ENCODE measurements around the gene SPSB4. TPM values are rescaled to one million over a fixed set of nuclear protein-coding genes. Genes with fewer than 3 reads are reported as not detected.

The SPSB4 gene
- total RNA-seq, 6 experiments from 2014 or later = 0.62 to 1.0 (median 0.98) TPM; not detected in 3

DNA sequence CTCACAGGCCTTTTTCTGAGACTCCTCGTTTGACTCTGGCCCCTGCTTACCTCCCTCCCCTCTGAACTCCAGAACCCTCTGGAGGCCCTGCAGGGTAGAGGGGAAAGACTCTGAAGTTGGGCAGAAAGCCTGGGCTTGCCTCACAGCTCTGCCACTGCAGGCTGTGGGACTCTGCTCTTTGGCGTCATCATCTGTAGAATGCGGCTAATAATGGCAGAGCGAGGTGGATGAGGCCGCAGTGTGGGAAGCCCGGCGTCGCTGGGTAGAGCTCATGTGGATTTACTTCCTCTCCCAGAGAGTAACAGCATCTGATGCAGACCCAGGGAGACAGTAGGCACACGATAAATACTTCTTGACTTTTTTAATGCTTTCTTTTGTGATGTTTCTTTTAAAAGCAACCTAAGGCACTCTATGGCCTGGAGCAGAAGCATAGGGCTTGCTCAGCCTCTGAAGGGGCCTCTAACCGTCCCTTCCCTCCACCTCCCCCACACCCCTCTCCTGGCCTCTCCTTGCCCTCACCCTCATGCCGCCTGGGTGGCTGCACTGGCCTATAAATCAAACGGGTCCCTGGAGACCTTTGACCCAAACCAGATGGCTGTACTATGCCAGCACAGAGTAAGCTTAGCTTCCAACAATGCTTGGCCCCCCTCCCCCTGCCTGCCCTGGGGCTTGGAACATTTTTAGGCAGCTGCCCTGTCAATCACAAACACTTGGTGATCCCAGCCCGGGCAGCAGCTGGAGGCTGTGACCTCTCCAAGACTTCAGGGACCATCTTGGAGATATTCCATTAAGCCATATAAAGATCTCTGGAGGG lies 32.9 kb downstream of the SPSB4 start:
- intact Hi-C loops (cut with DNase I) = no loop called here
- H3K4me3 ChIP-seq = no peak overlapping the region
- WGBS (ENCODE audit: insufficient coverage, low coverage, low lambda C conversion rate, missing lambda C conversion rate) = 68% methylated on average over 12 of the region's 13 CpGs
- H3K36me3 ChIP-seq = no peaks in the 10 kb centered on the region
- H3K9me3 ChIP-seq = no peaks in the 10 kb centered on the region
- DNase-seq = no peak
- no peak overlapping the region for H3K27ac ChIP-seq
- H3K4me1 ChIP-seq = no peaks in the 10 kb centered on the region
- ATAC-seq = no peak
- H3K27me3 ChIP-seq = no peaks in the 10 kb centered on the region
- TF ChIP-seq, protein P1, sequence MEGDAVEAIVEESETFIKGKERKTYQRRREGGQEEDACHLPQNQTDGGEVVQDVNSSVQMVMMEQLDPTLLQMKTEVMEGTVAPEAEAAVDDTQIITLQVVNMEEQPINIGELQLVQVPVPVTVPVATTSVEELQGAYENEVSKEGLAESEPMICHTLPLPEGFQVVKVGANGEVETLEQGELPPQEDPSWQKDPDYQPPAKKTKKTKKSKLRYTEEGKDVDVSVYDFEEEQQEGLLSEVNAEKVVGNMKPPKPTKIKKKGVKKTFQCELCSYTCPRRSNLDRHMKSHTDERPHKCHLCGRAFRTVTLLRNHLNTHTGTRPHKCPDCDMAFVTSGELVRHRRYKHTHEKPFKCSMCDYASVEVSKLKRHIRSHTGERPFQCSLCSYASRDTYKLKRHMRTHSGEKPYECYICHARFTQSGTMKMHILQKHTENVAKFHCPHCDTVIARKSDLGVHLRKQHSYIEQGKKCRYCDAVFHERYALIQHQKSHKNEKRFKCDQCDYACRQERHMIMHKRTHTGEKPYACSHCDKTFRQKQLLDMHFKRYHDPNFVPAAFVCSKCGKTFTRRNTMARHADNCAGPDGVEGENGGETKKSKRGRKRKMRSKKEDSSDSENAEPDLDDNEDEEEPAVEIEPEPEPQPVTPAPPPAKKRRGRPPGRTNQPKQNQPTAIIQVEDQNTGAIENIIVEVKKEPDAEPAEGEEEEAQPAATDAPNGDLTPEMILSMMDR (IDR thresholded peaks at IDR 0.05) = no peak
- no peak for TF ChIP-seq POLR2A (IDR thresholded peaks at IDR 0.05)

DNA sequence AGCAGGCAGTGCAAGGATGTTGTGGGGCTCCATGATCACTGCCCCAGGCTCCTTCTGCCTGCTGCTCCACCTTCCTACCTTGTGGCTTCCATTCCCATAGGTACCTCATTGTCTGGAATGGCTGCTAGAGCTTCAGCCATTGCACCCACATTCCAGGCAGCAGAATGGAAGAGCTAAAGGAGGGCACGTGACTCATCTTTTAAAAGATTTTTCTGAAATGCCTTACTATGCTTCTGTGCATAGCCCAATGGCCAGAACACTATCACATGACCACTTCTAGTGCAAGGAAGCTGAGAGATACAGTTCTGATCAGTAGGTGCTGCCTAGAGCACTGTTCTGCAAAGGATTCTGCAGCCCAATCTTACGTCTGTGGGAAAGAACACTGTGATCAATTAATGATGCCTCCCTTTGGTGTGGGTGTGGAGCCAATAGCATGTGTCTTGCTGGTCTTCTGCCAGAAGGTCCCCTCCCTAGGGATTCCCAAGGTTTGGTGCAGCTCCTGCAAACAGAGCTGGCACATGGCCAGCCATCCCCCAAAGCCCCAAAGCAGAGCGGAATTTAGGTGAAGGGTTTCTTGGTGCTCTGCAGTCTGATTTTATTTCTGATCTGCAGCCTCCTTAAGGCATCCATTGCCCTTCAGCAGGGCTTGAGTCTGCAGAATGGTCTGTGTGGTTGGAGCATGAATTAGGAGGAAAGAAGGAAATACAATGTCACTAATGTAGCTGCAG lies 34.4 kb downstream of the SPSB4 start:
- Histone ChIP-seq H3K9me3 (no peaks in the 10 kb centered on the region), H3K27ac (no peak overlapping the region), H3K27me3 (no peaks in the 10 kb centered on the region), H3K4me3 (no peak overlapping the region), H3K4me1 (no peaks in the 10 kb centered on the region), H3K36me3 (no peaks in the 10 kb centered on the region)
- ATAC-seq = no peak
- 96% methylated on average over 2 of the region's 3 CpGs for WGBS (ENCODE audit: insufficient coverage, low coverage, low lambda C conversion rate, missing lambda C conversion rate)
- intact Hi-C loops (cut with DNase I) = no loop called here
- no peak for DNase-seq
- TF ChIP-seq, protein P1 (IDR thresholded peaks at IDR 0.05) = no peak
- no peak for TF ChIP-seq POLR2A (IDR thresholded peaks at IDR 0.05)

DNA sequence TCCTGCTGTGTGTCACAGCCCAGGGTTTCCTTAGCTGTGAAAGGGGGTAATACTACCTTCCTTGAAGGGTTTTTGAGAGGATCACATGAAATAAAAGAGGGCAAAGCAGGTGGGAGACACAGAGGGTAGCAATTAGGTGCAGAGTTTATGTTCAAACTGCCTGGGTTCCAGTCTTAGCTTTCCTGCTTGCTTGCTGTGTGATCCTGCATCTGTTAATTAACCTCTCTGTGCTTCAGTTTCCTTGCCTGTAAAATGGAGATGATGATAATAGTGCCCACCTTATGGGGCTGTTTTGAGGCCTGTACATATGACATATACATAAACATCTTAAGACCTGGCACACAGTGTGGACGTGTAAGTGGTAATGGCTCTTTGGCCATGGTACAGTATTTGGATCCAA lies 35.0 kb downstream of the SPSB4 start:
- no peaks in the 10 kb centered on the region for H3K9me3 ChIP-seq
- H3K36me3 ChIP-seq = no peaks in the 10 kb centered on the region
- intact Hi-C loops (cut with DNase I) = no loop called here
- H3K27me3 ChIP-seq = no peaks in the 10 kb centered on the region
- TF ChIP-seq, protein P1 (IDR thresholded peaks at IDR 0.05) = no peak
- TF ChIP-seq POLR2A (IDR thresholded peaks at IDR 0.05) = no peak
- no peak overlapping the region for H3K27ac ChIP-seq
- DNase-seq (no peak), ATAC-seq (no peak)
- no peaks in the 10 kb centered on the region for H3K4me1 ChIP-seq
- no peak overlapping the region for H3K4me3 ChIP-seq
- WGBS (ENCODE audit: insufficient coverage, low coverage, low lambda C conversion rate, missing lambda C conversion rate) = 43% methylated on average over 1 of the region's 1 CpG

DNA sequence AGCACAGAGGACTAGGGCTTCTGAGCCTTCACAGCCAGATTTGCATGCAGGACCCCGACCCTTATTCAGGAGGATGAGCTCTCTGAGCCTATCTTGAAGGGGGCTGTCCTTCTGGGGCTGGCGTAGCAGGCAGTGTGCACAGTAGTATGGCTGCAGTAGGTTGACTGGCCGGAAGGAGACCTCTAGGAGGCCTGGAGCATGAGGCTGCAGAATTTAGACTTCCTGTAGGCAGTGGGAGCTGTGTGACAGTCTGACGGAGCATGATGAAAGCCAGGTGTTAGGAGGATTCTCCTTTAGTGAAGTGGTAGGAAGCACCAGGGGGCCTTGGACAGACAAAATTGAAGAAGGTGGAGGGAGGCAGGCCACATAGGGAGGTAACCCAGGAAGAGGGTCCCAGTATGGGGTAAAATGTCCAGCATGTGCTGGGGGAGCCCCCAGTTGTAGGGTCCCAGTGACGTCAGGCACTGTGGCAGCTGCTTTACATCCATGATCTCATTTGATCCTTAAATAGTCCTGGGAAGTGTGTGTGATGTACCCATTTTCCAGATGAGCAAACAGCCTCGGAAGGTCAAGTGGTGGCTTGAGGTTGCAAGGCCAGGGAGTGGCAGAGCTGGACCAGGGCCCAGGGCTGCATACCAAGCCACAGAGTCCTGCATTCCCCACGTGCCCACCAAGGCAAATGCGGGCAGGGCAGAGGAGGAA lies 36.1 kb downstream of the SPSB4 start:
- Histone ChIP-seq H3K36me3 (no peaks in the 10 kb centered on the region), H3K27me3 (no peaks in the 10 kb centered on the region), H3K27ac (no peak overlapping the region), H3K9me3 (no peaks in the 10 kb centered on the region), H3K4me3 (no peak overlapping the region), H3K4me1 (no peaks in the 10 kb centered on the region)
- TF ChIP-seq POLR2A (IDR thresholded peaks at IDR 0.05) = no peak
- TF ChIP-seq, protein P1 (IDR thresholded peaks at IDR 0.05) = no peak
- 59% methylated on average over 4 of the region's 8 CpGs for WGBS (ENCODE audit: insufficient coverage, low coverage, low lambda C conversion rate, missing lambda C conversion rate)
- DNase-seq (no peak), ATAC-seq (no peak)
- intact Hi-C loops (cut with DNase I) = no loop called here
